ENCODE measurements around the gene EDDM3A.

GRCh38 chr14:20745571-20746358 lies at the start of gene EDDM3A:
- TF ChIP-seq, protein P1, sequence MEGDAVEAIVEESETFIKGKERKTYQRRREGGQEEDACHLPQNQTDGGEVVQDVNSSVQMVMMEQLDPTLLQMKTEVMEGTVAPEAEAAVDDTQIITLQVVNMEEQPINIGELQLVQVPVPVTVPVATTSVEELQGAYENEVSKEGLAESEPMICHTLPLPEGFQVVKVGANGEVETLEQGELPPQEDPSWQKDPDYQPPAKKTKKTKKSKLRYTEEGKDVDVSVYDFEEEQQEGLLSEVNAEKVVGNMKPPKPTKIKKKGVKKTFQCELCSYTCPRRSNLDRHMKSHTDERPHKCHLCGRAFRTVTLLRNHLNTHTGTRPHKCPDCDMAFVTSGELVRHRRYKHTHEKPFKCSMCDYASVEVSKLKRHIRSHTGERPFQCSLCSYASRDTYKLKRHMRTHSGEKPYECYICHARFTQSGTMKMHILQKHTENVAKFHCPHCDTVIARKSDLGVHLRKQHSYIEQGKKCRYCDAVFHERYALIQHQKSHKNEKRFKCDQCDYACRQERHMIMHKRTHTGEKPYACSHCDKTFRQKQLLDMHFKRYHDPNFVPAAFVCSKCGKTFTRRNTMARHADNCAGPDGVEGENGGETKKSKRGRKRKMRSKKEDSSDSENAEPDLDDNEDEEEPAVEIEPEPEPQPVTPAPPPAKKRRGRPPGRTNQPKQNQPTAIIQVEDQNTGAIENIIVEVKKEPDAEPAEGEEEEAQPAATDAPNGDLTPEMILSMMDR (IDR thresholded peaks at IDR 0.05) = no peak
- no peak for TF ChIP-seq POLR2A (IDR thresholded peaks at IDR 0.05; ENCODE audit: low read length)

Data from A549 (cell line).